IPS-NIHi11 (cell line): Measurements from ENCODE around the gene CTSA.

ENCODE experiments used
- DNase-seq: peaks from one replicate; pipeline ENCODE4 v3.0.0; 2012; ENCODE audit warnings: mixed read lengths, low spot score

CTSA gene

DNA sequence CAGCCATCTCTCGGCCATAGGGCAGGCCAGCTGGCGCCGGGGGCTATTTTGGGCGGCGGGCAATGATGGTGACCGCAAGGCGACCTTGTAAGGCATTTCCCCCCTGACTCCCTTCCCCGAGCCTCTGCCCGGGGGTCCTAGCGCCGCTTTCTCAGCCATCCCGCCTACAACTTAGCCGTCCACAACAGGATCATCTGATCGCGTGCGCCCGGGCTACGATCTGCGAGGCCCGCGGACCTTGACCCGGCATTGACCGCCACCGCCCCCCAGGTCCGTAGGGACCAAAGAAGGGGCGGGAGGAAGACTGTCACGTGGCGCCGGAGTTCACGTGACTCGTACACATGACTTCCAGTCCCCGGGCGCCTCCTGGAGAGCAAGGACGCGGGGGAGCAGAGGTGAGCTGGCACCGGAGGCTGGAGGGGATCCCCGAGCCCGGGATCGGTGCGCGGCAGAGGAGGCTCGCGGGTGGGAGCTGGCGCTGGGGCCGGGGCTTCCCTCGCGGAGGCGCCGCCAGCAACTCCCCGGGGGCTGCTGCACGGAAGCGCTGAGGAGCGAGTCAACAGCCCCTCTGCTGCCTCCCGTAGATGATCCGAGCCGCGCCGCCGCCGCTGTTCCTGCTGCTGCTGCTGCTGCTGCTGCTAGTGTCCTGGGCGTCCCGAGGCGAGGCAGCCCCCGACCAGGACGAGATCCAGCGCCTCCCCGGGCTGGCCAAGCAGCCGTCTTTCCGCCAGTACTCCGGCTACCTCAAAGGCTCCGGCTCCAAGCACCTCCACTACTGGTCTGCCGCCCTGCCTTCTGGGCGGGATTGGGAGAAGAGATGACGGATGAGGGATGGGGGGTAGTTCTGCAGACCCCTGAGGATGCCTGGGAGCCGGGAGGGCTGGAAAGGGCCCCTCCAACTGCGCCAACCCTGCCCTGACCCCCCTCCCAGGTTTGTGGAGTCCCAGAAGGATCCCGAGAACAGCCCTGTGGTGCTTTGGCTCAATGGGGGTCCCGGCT, at the start of gene CTSA, which contains the start of gene NEURL2:
CTSA (plus strand) TSS at position 351 of the 999 bp plus-strand sequence; CDS start at position 585, 234 bp downstream.
NEURL2 (minus strand) TSS at position 224 of the 999 bp plus-strand sequence; CDS start at position 7, 217 bp downstream.
- peak; percentile 99 for DNase-seq

DNA sequence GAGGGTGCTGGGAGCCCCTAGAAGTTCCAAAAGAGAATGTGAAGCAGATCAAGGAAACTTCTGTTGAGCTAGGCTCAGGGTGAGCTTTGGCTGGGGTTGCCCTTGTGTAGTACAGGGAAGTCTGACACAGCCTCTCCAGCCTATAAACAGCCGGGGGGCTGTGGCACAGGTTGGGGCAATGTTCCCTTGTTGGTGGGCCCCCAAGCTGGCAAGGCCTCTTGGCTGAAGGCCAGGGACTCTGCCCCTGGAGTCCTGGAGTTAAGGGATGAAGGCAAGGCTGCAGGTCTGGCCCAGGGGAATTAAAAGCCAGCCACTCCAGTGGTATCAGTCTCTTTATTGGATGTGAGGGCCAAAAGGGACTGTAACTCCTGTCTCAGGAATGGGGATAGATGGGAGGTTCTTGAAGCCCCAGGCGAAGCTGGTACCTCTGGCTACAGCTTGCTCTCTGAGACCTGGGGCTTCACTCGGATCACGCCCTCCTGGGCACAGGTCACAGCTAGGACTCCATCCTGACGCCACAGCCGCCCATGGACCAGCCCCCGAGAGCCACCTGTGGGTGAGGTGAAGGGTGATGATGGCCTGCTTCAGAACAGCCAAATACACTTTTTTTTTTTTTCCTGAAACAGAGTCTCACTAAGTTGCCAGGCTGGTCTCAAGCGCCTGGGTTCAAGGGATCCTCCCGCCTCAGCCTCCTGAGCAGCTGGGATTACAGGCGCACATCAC, 49.6 kb upstream of the CTSA start:
- no peak for DNase-seq

DNA sequence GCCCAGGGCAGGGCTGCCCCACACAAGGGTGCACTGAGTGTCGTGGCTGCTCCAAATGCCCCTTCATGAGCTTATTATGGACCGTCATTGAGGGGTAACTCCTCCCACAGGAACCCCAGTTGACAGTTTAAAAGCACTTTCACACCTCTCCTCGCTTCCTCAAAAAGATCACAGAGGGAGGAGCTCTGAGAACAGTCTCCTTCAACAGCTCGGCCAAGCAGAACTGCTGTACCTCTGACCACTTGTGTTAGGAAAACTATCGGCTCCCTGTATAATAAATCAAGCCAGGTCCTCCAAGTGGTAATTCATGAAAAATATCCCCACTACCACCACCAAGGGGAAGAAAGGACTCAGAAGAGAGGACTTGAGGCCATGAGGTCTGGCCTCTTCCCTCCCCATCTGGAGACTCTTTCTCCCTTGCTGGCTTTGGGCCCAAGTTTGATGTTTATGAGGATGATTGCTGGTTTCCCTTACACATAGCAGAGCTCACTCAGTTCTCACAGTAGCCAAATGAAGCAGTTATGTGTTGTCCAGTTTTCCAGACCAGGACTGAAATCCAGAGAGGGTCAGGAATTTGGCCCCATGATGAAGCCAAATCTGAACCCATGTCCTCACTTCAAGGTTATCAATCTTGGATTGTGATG, 48.8 kb upstream of the CTSA start:
- DNase-seq, result no peak

DNA sequence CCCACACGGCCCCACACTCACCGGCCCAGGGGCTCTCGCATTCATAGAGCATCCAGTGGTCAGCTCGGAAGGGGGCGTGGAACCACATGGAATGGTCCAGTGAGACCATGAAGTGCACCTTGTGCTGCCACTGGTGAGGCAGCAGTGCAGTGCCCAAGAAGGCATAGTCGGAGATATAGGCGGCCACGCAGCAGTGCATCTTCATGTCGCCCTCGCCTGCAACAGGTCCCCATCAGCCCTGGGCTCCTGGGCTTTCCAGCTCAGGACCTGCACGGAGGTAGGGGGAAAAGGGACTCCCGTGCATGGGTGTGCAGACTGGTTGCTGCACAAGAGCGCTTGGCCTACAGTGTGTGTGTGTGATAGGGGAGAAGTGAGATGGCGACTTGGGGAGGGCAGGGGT, 47.6 kb upstream of the CTSA start:
- no peak for DNase-seq

DNA sequence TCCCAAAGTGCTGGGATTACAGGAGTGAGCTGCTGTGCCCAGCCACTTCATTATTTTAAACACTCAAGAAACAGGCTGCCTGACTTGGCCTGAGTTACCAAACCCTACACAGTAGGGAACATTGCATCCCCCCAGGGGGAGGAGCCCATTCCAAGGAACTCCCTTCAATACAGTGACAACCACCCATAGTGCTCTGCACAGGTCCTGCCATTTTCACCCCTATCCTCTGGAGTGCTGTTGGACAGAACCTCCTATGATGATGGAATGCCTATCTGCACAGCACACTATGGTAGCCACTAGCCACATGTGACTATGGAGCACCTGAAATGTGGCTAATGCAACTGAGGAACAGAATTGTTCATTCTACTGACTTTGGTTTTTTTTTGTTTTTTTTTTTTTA, 45.7 kb upstream of the CTSA start:
- no peak for DNase-seq

DNA sequence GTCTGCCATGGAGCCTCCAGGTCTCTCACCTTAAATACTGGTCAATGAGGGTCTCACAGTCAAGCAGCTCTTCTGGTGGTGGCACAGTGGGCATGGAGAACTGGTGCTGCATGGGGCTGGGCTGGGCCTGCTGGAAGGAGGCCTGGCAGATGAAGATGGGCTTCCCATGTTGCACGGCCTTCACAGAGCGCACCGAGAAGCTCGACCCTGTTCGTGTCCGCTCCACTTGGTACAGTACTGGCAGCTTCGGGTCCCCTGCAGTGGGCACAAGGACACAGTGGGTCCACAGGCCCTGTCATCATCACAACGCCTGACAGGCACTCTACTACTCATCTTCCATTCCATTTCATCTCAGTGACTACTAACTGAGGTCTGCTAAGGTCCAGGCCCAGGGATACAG, 42.7 kb upstream of the CTSA start:
- no peak for DNase-seq

DNA sequence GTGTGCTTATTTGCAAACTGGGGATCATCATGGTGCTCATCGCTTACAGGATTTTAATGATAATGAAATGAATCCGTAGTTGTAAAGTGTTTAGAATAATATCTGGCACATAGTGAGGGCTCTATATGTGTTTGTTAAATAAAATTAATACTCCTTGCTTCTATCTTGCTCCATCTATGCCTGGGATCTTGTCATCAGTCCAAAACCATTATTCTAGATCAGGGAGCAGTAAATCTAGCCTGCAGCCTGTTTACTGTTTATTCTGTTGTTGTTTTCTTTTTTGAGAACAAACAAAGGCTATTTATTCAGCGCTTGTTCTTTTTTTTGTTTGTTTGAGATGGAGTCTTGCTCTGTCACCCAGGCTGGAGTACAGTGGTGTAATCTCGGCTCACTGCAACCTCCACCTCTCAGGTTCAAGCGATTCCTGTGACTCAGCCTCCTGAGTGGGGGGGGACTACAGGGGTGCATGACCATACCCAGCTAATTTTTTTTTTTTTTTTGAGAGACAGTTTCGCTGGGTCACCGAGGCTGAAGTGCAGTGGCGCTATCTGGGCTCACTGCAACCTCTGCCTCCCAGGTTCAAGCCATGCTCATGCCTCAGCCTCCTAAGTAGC, 42.1 kb upstream of the CTSA start:
- no peak for DNase-seq

DNA sequence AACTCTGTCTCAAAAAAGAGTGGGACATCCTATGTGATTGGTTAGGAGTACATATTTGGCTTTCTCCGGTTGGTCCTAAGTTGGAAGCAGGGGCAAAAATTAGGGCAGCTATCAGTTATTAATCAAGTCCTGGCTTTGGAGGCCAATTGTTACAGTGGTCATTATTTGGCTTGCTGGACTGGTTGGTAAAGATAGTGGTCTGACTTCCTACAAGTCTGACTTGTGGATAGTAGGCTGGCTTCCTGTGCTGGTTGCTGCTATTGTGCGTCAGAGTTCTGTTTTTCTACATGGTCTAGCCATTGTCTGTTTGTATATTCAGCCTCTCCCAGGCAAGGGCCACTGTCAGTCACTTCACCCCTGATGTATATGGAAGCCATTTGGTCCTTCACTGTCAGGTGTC, 40.9 kb upstream of the CTSA start:
- DNase-seq, result no peak

DNA sequence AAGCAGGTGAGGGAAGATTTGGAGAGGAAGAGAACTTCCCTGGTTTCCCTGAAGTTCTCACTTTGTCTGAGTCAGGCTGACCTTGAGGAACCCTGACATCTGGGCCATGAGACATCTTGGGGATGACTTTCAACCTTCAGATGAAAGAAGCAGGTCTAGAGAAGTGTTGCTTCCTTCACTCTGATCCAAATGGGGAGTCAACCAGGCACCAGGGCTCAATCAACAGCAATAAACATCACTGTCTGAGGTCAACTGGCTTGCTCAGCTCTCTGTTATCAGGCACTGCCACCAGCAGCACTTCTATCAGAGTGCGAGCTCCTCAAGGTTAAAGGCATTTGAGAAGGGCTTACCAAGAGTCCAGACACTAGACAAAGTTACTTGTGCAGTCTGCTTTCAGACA, 40.2 kb upstream of the CTSA start:
- no peak for DNase-seq

DNA sequence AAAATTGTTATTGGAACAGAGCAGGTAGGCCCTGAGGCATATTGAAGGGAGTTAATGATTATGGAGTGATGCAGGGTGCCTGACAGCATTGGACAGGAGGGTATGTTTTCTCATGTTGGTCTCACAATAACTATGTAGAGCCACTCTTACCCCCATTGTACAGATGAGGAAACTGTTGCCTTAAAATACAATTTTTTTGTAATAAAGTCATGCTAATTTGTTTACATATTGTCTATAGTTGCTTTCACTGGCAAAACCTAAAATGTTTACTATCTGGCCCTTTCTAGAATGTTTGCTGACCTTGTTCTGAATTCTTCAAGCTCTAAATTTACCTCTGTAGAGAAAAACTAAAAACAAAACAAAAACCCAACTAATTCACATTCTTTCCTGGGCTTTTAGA, 39.6 kb upstream of the CTSA start:
- DNase-seq, result no peak

DNA sequence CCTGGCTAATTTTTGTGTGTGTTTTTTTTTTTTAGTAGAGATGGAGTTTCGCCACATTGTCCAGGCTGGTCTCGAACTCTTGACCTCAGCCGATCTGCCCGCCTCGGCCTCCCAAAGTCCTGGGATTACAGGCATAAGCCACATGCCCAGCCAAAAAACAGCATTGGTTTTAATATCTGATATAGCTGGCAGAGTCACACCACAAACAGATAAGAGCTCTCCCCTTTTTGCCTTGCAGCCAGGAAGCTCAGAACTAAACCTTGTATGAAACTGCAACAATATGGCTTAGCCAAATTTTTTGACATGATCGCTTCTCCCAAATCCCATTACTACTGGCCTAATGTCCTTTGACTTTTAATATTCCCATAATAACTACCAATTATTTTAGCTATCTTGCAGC, 38.8 kb upstream of the CTSA start:
- no peak for DNase-seq

DNA sequence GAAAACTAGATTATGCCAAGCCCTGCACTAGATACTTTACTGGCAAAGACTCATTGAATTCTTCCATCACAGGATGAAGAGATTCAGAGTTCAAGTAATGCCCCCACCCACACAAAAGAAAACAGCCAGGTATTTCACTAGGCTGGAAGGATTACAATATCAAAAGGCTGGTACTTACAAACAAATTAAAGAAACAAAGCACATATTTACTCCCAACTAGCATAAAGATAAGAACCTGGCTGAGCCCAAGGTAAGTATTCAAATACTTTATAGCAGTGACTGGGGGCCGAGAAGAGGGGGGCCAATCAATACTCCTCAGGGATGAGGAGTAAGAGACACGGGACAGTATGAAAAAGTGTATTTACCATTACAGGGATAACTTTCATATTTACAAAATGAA, 37.7 kb upstream of the CTSA start:
- peak; percentile 24 for DNase-seq

DNA sequence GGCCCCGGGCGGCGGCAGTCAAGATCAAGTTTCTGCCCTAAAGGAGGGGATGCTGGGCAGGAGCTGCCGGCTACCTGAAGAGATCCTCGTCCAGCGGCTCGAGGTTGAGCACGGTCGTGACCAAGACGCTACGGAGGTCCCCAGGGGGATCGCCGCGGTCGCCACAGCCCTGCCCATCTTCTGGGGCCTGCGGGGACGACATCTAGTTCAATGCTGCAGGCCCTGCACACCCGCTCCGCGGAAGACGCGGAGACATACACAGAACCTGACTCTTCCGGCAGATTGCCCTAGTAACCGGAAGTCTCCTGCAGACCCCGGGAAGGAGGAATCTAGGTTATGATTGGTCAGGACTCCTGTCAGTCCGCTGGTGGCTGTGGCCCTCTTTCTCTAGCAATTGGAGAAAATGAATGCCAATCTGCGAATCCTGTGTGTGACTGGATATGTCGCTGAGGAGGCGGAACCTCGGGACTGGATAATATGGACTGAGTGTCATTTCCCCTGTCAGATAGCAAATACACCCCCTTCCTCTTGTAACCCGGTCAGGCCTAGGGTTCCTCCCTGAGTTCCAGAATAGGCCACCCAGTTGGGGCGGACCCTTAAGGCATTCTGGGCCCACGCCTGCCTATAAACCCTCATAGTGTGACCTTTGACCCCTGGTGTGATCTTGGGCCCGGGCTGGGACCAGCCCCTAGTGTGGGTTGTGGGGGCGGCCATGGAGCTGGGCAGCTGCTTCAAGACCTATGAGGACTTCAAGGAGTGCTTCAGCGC, 33.8 kb upstream of the CTSA start, which contains the start of the genes ACOT8 and ZSWIM3:
ACOT8 (minus strand) TSS at position 279 of the 768 bp plus-strand sequence; CDS start at position 202, 77 bp downstream.
ZSWIM3 (plus strand) TSS at position 501 of the 768 bp plus-strand sequence; CDS start at position 713, 212 bp downstream.
- DNase-seq, result peak; percentile 99

DNA sequence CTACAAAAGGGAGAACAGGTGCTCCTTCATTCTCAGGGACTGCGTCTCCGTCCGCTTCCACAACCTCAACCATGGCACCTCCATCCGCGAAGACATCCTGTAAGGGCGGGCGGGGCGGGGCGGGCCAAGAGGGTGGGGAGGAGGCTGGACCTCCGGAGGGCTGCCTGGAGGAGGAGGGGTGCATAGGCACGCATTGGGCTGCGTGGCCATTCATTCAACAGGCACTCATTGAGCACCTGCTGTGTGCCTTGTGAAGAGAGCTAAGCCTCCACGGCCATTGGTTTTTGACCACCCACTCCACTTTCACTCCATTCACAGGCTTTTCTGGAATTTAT, 33.3 kb upstream of the CTSA start:
- DNase-seq, result peak; percentile 83

DNA sequence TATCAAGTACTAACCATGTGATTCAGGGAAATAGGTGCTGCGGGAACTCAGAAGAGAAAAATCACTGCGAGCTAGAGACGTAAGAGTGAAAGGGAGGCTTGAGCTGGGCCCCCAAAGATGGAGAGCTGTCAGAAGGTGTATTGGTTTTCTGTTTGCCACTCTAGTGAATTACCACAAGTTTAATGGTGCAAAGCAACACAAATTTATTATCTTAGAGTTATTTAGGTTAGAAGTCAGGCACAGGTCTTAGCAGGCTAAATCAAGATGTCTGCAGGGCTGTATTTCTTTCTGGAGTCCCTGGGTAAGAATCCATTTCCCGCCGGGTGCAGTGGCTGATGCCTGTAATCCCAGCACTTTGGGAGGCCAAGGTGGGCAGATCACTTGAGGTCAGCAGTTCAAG, 31.2 kb upstream of the CTSA start:
- DNase-seq, result no peak

DNA sequence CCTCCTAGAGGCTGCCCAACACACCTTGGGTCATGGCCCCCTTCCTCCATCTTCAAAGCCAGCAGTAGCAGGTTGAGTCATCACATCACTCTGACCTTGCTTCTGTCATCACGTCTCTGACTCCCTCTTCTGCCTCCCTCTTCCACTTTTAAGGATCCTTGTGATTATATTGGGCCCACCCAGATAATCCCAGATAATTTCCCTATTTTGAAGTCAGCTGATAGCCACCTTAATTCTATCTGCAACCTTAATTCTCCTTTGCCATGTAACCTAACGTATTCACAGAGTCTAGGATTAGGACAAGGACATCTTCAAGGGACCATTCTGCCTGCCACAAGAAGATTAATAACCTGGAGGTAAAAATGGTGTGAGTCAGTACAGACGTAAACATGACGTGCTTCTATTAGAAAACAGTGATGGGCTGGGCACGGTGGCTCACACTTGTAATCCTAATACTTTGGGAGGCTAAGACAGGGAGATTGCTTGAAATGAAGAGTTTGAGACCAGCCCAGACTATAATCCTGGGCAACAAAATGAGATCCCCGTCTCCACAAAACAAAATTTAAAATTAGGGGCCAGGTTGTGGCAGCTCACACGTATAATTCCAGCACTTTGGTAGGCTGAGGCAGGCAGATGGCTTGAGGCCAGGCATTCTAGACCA, 30.4 kb upstream of the CTSA start:
- DNase-seq, result no peak

DNA sequence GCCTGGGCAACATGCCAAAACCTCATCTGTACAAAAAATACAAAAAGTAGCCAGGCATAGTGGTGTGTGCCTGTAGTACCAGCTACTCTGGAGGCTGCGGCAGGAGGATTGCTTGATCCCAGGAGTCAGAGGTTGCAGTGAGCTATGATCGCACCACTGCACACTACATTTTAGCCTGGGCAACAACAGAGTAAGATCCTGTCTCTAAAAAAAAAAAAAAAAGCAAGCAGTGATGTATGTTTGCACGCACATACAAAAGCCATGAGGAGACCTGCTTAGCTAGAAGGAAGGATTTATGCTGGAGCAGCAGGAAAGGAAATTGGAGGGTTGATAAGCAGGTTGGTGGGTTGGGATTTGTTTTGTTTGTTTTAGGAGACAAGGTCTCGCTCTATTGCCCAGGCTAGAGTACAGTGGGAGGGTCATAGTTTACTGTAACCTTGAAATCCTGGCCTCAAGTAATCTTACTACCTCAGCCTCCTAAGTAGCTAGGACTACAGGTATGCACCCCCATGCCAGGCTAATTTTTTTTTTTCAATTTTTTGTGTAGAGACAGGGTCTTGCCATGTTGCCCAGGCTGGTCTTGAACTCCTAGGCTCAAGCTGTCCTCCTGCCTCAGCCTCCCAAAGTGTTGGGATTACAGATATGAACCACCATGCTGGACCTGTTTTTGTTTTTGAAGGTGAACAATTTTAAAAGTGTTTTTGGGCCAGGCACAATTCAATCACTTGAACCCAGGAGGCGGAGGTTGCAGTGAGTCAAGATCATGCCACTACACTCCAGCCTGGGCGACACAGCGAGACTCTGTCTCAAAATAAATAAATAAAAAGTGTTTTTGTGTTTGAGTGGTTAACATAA, 29.7 kb upstream of the CTSA start:
- no peak for DNase-seq

DNA sequence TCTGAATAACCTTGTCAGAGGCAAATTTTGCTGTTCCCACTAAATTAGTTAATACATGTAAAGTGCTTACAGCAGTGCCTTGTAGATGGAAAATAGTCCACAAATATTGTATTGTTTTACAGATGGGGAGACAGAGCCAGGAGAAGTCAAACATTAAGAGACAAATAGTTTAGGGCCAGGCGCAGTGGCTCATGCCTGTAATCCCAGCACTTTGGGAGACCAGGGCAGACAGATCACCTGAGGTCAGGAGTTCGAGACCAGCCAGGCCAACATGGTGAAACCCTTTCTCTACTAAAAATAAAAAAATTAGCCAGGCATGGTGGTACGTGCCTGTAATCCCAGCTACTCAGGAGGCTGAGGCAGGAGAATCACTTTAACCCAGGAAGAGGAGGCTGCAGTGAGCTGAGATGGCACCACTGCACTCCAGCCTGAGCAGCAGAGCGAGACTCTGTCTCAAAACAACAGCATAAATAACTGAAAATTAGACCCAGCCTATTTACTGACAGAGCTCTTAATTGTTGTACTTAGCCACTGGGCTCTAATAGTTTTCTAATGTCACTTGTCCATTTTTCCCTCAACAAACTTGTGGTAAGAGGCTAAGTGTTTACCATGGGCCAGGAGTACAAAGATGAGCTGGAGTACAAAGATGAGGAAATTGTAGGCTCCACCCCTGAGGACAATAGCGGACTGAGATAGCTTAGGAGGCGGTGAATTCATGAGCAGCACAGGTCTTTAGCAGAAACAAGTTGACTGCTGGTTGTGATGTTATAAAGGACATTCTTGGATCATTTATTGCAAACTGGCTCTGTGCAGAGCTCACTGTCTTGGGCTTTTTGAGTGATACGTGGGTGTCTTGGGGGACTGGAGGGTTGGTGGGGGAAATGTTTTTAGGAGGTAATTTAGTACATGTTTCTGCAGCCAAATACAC, 27.3 kb upstream of the CTSA start:
- no peak for DNase-seq

DNA sequence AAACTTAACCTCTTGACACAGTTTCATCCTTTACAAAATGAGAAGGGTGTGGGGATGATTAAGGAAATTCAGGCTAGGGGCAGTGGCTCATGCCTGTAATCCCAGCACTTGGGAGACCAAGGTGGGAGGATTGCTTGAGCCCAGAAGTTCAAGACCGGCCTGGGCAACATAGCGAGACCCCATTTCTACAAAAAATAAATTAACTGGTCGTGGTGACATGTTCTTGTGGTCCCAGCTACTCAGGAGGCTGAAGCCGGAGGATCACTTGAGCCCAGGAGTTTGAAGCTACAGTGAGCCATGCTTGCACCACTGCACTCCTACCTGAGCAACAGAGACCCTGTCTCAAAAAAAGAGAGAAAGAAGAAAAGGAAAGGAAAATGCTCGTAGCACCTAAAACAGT, 24.7 kb upstream of the CTSA start:
- no peak for DNase-seq
